ENCODE results near the gene TEX10.
A peak's percentile ranks its signal among the peaks of the same experiment; 100 is the strongest.

The TEX10 gene

GRCh38 chr9:100368672-100369071 is 15.9 kb upstream of the TEX10 start:
- Mint-ChIP-seq H3K4me3 (no peak overlapping the region), H3K36me3 (ENCODE audit: insufficient read depth) (no peaks in the 10 kb centered on the region), H3K27ac (ENCODE audit: low read depth) (no peak overlapping the region), H3K4me1 (no peaks in the 10 kb centered on the region), H3K27me3 (peaks cover 13% of the 10 kb centered on the region), H3K9me3 (no peaks in the 10 kb centered on the region)
- ATAC-seq (replicated peaks; ENCODE audit: extremely low read depth, poor library complexity, severe bottlenecking) (no peak), DNase-seq (ENCODE audit: low spot score in 2 of 2) (no peak)

DNA sequence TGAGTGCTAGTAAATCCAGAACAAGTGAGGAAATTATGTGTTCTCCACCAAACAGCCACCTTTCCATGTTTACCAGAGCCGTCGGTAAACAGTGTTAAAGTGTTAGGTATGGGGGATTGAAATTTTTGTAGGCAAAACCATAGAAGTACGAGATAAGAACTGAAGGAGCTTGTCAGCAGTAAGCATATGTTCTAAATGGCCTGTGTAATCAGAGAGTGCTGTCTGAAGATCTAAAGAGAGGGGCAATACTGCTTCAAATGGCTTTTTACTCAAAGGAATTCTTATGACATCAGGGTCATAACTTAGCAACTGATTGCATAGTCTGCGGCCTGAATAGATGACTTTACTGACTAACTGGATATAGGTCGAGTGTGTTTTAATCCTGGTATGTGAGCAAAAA is 13.4 kb upstream of the TEX10 start:
- H3K27me3 Mint-ChIP-seq, result peaks cover 13% of the 10 kb centered on the region
- peaks cover 2% of the 10 kb centered on the region for H3K36me3 Mint-ChIP-seq (ENCODE audit: insufficient read depth)
- no peak overlapping the region for H3K27ac Mint-ChIP-seq (ENCODE audit: low read depth)
- no peaks in the 10 kb centered on the region for H3K9me3 Mint-ChIP-seq
- ATAC-seq (replicated peaks; ENCODE audit: extremely low read depth, poor library complexity, severe bottlenecking) (no peak), DNase-seq (ENCODE audit: low spot score in 2 of 2) (no peak)
- H3K4me1 Mint-ChIP-seq, result no peaks in the 10 kb centered on the region
- no peak overlapping the region for H3K4me3 Mint-ChIP-seq

GRCh38 chr9:100364013-100364412 is 11.3 kb upstream of the TEX10 start:
- DNase-seq (ENCODE audit: low spot score in 2 of 2) (no peak), ATAC-seq (replicated peaks; ENCODE audit: extremely low read depth, poor library complexity, severe bottlenecking) (no peak)
- peaks cover 2% of the 10 kb centered on the region for H3K36me3 Mint-ChIP-seq (ENCODE audit: insufficient read depth)
- no peak overlapping the region for H3K27ac Mint-ChIP-seq (ENCODE audit: low read depth)
- H3K9me3 Mint-ChIP-seq, result peaks cover 3% of the 10 kb centered on the region
- peaks cover 13% of the 10 kb centered on the region for H3K27me3 Mint-ChIP-seq
- no peak overlapping the region for H3K4me3 Mint-ChIP-seq
- H3K4me1 Mint-ChIP-seq, result no peaks in the 10 kb centered on the region

DNA sequence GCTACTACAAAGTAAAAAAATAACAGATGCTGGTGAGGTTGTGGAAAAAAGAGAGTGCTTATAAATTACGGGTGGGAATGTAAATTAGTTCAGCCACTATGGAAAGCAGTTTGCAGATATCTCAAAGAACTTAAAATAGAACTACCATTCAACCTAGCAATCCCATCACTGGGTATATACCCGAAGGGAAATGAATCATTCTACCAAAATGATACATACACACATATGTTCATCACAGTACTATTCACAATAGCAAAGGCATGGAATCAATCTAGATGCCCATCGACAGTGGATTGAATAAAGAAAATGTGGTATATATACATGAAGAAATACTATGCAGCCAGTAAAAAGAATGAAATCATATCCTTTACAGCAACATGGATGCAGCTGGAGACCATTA is 6.3 kb upstream of the TEX10 start:
- Mint-ChIP-seq H3K27me3 (no peaks in the 10 kb centered on the region), H3K27ac (ENCODE audit: low read depth) (no peak overlapping the region), H3K4me1 (no peaks in the 10 kb centered on the region), H3K9me3 (peaks cover 3% of the 10 kb centered on the region), H3K4me3 (no peak overlapping the region), H3K36me3 (ENCODE audit: insufficient read depth) (peaks cover 3% of the 10 kb centered on the region)
- ATAC-seq (replicated peaks; ENCODE audit: extremely low read depth, poor library complexity, severe bottlenecking) (no peak), DNase-seq (ENCODE audit: low spot score in 2 of 2) (no peak)

GRCh38 chr9:100357501-100357900 is 4.8 kb upstream of the TEX10 start:
- no peak overlapping the region for H3K4me3 Mint-ChIP-seq
- H3K27ac Mint-ChIP-seq (ENCODE audit: low read depth), result no peak overlapping the region
- peaks cover 5% of the 10 kb centered on the region for H3K36me3 Mint-ChIP-seq (ENCODE audit: insufficient read depth)
- DNase-seq (ENCODE audit: low spot score in 2 of 2) (no peak), ATAC-seq (replicated peaks; ENCODE audit: extremely low read depth, poor library complexity, severe bottlenecking) (no peak)
- peaks cover 9% of the 10 kb centered on the region for H3K4me1 Mint-ChIP-seq
- peaks cover 3% of the 10 kb centered on the region for H3K9me3 Mint-ChIP-seq
- H3K27me3 Mint-ChIP-seq, result no peaks in the 10 kb centered on the region

GRCh38 chr9:100355561-100355960 is 2.8 kb upstream of the TEX10 start:
- Mint-ChIP-seq H3K27ac (ENCODE audit: low read depth) (no peak overlapping the region), H3K9me3 (peaks cover 3% of the 10 kb centered on the region), H3K36me3 (ENCODE audit: insufficient read depth) (peaks cover 5% of the 10 kb centered on the region), H3K4me3 (no peak overlapping the region), H3K4me1 (peaks cover 20% of the 10 kb centered on the region), H3K27me3 (no peaks in the 10 kb centered on the region)
- DNase-seq (ENCODE audit: low spot score in 2 of 2), result no peak
- no peak for ATAC-seq (replicated peaks; ENCODE audit: extremely low read depth, poor library complexity, severe bottlenecking)

DNA sequence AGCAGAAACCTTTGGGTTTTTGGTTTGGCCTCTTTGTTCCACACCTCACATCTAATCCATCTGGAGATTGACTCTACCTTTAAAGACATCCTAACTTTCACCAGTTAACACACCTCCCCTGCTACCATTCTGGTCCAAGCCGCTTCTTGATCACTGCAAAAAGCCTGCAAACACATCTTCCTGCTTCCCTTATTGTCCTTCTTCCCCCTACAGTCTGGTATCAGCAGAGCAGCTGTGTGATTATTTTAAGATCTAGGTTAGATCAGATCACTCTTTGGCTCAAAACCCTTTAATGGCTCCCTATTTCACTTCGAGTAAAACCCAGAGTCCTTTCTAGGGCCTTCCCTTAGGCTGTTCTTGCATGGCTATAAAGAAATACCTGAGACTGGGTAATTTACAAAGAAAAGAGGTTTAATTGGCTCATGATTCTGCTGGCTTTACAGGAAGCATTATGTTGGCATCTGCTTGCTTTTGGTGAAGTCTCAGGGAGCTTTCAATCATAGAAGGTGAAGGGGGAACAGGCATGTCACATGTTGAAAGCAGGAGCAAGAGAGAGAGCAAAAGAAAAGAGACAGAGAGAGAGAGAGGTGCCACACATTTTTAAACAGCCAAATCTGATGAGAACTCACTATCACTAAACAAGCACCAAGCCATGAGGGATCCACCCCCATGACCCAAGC is 1.5 kb upstream of the TEX10 start:
- H3K36me3 Mint-ChIP-seq (ENCODE audit: insufficient read depth), result peaks cover 5% of the 10 kb centered on the region
- H3K4me1 Mint-ChIP-seq, result peaks cover 33% of the 10 kb centered on the region
- DNase-seq (ENCODE audit: low spot score in 2 of 2), result no peak
- H3K27me3 Mint-ChIP-seq, result no peaks in the 10 kb centered on the region
- peak overlapping the region; percentile 16 for H3K27ac Mint-ChIP-seq (ENCODE audit: low read depth)
- no peak for ATAC-seq (replicated peaks; ENCODE audit: extremely low read depth, poor library complexity, severe bottlenecking)
- peaks cover 2% of the 10 kb centered on the region for H3K9me3 Mint-ChIP-seq
- peak overlapping the region; percentile 10 for H3K4me3 Mint-ChIP-seq

DNA sequence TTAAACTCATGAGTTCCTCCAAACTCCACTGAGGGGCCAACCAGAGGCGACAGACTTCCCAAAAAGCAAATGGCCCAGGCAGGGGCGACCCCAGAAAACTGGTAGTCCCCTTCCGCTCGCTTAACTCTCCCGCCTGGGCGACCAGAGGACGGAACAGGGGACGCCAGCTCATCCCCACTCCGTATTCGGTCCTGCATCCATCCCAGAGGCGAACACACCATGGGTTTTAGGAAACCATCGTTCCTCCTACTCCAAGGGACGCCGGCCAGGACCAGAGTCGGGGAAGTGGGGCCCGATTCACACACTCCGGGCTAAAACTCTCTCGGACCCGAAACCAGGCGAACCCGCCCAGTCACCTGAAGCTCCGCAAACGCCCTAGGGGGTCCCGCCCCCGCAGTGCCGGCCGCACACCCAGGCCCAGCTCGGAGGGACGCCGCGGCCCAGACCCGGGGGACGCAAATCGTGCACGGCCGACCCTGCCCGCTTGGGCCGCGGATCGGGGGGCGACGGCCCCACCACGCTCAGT is 478 bp downstream of the TEX10 start:
- H3K9me3 Mint-ChIP-seq, result no peaks in the 10 kb centered on the region
- H3K4me3 Mint-ChIP-seq, result peak overlapping the region; percentile 89
- H3K27me3 Mint-ChIP-seq, result no peaks in the 10 kb centered on the region
- H3K4me1 Mint-ChIP-seq, result peaks cover 36% of the 10 kb centered on the region
- H3K36me3 Mint-ChIP-seq (ENCODE audit: insufficient read depth), result peaks cover 7% of the 10 kb centered on the region
- peak in 1 of 2 donors; percentile 13 for DNase-seq (ENCODE audit: low spot score in 2 of 2)
- peak; percentile 13 for ATAC-seq (replicated peaks; ENCODE audit: extremely low read depth, poor library complexity, severe bottlenecking)
- H3K27ac Mint-ChIP-seq (ENCODE audit: low read depth), result peak overlapping the region; percentile 78

DNA sequence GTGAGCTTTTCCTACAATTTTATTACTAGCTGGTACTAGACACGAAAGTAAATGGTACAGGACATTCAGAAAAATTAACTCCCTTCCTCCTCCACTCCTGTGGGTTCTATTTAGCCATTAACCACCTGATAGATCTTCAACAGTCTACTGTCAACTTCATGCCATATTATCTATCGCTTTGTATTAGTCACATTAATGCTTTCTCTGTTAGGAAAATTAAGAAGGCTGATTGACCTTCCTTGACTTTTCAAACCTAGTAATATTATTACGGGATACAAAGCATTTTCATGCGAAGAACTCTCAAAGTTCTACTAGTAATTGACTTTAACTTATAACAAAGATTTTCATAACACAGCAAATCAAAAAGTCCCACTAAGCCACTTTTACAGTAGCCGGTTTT is 1.2 kb downstream of the TEX10 start:
- Mint-ChIP-seq H3K4me1 (peaks cover 36% of the 10 kb centered on the region), H3K9me3 (no peaks in the 10 kb centered on the region), H3K4me3 (peak overlapping the region; percentile 89), H3K27me3 (no peaks in the 10 kb centered on the region), H3K27ac (ENCODE audit: low read depth) (peak overlapping the region; percentile 78), H3K36me3 (ENCODE audit: insufficient read depth) (peaks cover 10% of the 10 kb centered on the region)
- DNase-seq (ENCODE audit: low spot score in 2 of 2) (no peak), ATAC-seq (replicated peaks; ENCODE audit: extremely low read depth, poor library complexity, severe bottlenecking) (no peak)

DNA sequence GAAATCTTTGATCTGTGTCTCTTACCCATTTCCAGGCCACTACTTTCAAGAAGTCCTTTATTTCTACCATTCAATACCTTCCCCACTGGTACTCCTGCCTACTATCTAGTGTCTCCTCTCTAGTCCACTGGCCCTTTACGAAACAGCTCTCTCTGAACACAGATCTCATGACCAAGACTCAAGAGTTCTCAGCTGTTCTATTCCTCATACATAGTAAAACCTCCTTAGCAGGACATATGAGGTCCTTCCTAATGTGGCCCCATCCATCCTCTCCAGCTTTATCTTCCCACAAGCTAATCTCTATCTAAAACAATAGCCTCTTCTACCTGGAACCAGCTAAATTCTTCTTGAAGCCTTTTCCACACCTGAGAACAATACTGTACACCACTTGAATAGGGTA is 2.6 kb downstream of the TEX10 start:
- no peak for ATAC-seq (replicated peaks; ENCODE audit: extremely low read depth, poor library complexity, severe bottlenecking)
- DNase-seq (ENCODE audit: low spot score in 2 of 2), result no peak
- Mint-ChIP-seq H3K36me3 (ENCODE audit: insufficient read depth) (peaks cover 15% of the 10 kb centered on the region), H3K4me1 (peaks cover 40% of the 10 kb centered on the region), H3K9me3 (no peaks in the 10 kb centered on the region), H3K4me3 (no peak overlapping the region), H3K27me3 (no peaks in the 10 kb centered on the region), H3K27ac (ENCODE audit: low read depth) (no peak overlapping the region)

GRCh38 chr9:100346836-100347235 is 5.9 kb downstream of the TEX10 start:
- no peaks in the 10 kb centered on the region for H3K27me3 Mint-ChIP-seq
- DNase-seq (ENCODE audit: low spot score in 2 of 2) (no peak), ATAC-seq (replicated peaks; ENCODE audit: extremely low read depth, poor library complexity, severe bottlenecking) (no peak)
- peaks cover 14% of the 10 kb centered on the region for H3K36me3 Mint-ChIP-seq (ENCODE audit: insufficient read depth)
- no peaks in the 10 kb centered on the region for H3K9me3 Mint-ChIP-seq
- no peak overlapping the region for H3K27ac Mint-ChIP-seq (ENCODE audit: low read depth)
- H3K4me1 Mint-ChIP-seq, result peaks cover 35% of the 10 kb centered on the region
- no peak overlapping the region for H3K4me3 Mint-ChIP-seq

- no peak for DNase-seq (ENCODE audit: low spot score in 2 of 2)
- Mint-ChIP-seq H3K4me1 (peaks cover 31% of the 10 kb centered on the region), H3K36me3 (ENCODE audit: insufficient read depth) (peaks cover 20% of the 10 kb centered on the region), H3K27me3 (no peaks in the 10 kb centered on the region), H3K9me3 (no peaks in the 10 kb centered on the region), H3K27ac (ENCODE audit: low read depth) (no peak overlapping the region), H3K4me3 (no peak overlapping the region)
- no peak for ATAC-seq (replicated peaks; ENCODE audit: extremely low read depth, poor library complexity, severe bottlenecking)
These were observed 10.9 kb downstream of the TEX10 start for GRCh38 chr9:100341889-100342288.

GRCh38 chr9:100340224-100340623 is 12.5 kb downstream of the TEX10 start:
- no peaks in the 10 kb centered on the region for H3K9me3 Mint-ChIP-seq
- H3K36me3 Mint-ChIP-seq (ENCODE audit: insufficient read depth), result peaks cover 10% of the 10 kb centered on the region
- peaks cover 28% of the 10 kb centered on the region for H3K4me1 Mint-ChIP-seq
- H3K4me3 Mint-ChIP-seq, result no peak overlapping the region
- DNase-seq (ENCODE audit: low spot score in 2 of 2) (no peak), ATAC-seq (replicated peaks; ENCODE audit: extremely low read depth, poor library complexity, severe bottlenecking) (no peak)
- no peak overlapping the region for H3K27ac Mint-ChIP-seq (ENCODE audit: low read depth)
- no peaks in the 10 kb centered on the region for H3K27me3 Mint-ChIP-seq

Measured in central memory CD8-positive, alpha-beta T cell (primary cell).